DMS153 (cell line): Measurements from ENCODE around the gene TNNI2.
"Not testable (repeated sequence)": the region's sequence is repeated elsewhere in the genome, so short reads cannot be mapped to it uniquely, and the experiment has no call there.

Source experiments
- DNase-seq: peaks from one replicate; lab custom pipeline; 2025; lab: John Stamatoyannopoulos, UW

Gene TNNI2

DNA sequence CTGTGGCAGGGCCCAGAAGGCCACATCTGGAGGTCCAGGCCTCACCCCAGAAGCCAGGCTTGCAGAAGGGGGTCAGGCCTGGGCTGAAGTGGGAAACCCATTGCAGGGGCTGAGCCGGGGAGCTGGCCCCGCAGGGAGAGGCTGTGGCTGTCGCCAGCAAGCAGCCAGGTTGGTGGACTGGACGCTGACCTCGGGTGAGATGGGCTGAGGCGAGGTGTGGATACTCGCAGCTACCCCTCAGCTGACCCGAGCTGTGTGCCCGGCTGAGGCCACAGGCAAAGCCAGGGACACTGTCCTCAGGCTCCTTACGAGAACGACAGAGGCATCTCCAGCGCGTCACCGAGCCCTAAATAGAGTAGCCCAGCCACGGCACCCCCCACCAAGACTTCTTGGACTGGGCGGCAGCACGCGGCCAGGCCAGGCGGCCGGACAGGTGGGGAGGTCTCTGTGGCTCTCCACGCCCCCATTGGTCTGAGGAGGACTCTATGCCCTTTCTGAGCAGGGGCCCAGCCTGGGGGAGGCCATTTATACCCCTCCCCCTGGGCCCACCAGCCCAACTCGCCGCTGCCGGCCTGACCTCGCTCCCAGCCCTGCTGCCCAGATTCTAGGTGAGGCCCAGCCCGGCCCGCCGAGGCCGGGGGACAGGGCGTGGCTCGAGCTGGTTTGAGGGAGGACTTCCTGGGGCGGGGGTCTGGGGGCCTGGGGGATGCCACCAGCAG lies at the start of gene TNNI2:
TSS of gene TNNI2 (plus strand) at position 556 of the 719 bp plus-strand sequence. CDS start 716 bp downstream, outside the sequence.
- DNase-seq = no peak

DNA sequence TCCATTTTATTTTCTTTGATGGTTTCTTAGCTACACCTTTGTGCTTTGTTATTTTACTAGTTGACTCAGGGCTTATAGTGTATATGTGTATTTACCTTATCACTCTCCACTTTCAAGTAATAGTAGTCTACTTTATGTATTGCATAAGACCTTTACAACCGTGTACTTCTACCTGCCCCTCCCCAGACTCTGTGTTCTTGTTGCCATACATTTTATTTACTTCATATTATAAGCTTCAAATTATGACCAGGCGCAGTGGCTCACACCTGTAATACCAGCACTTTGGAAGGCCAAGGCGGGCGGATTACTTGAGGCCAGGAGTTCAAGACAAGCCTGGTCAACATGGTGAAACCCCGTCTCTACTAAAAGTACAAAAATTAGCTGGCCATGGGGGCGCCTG lies 46.9 kb upstream of the TNNI2 start:
- DNase-seq = no peak

DNA sequence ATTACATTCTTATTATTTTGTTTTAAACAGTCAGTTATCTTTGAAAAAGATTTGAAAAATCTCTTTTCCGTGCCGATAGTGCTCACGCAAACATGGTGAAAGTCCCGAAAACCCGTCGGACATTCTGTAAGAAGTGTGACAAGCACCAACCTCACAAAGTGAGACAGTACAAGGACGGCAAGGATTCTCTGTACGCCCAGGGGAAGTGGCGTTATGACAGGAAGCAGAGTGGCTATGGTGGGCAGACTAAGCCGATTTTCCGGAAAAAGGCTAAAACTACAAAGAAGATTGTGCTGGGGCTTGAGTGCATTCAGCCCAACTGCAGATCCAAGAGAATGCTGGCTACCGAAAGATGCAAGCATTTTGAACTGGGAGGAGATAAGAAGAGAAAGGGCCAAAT lies 46.3 kb upstream of the TNNI2 start:
- no peak for DNase-seq

DNA sequence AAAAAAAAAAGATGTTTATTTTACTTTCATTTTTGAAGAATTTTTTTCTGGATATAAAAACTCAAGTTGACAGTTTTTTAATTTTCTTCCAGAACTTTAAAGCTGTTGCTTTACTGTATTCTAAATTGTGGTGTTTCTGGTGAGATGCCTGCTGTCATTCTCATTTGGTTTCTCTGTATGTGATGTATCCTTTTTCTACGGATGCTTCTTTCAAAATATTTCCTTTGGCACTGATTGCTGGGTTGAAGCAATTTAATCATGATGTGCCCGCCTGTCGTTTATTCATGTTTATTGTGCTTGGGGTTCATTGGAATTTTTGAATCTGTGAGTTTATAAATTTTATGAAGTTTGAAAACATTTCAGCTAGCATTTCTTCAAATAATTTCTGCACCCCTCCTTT lies 45.7 kb upstream of the TNNI2 start:
- DNase-seq = no peak

DNA sequence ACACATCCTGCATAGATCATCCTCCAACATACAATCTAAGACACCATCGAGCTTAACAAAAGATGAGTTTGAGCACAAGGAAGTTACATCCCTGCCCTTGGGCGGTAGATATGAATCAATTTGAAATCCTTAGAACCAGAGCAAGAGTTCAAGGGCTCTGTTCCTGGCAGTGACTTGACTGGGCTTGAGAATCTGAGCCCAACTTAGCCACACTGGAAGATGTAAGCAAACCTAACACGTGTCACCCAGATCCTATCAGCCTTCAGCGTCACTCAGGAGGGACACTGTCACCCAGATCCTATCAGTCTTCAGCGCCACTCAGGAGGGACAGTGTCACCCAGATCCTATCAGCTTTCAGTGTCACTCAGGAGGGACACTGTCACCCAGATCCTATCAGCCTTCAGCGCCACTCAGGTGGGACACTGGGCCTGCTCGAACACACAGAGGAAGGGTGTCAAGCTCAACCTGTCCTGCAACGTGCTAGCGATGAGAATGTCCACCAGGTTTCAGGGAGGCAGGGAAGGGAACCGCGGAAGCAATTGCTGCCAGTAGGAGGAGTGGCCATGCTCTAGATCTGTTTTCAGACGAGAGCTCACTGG lies 42.3 kb upstream of the TNNI2 start:
- no peak for DNase-seq

DNA sequence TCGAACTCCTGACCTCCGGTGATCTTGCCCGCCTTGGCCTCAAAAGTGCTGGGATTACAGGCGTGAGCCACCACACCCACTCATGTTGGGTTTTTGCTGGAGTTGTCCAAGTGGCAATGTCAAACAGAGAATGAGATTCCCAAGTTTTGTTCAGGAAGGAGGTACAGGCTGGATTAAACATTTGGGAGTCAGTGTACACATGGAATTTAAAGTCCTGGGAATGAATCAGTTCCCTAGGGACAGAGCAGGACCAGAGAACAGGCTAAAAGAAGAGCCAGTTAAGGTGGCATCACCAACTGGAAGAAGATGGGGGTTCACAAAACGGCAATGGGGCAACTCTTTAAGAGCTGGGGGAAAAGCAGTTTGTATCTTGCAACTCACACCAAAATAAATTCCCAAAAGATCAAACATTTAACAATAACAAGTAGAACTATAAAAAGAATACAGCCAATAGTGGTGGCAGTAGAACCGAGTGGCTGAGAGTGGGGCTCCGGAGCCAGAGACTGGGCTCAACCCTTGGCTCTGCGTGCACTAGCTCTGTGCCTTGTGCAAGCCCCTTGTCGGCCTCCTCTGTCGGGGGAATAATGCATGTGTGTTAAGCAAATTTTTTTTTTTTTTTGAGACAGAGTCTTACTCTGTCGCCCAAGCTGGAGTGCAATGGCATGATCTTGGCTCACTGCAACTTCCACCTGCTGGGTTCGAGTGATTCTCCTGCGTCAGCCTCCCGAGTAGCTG lies 41.2 kb upstream of the TNNI2 start:
- DNase-seq = no peak

DNA sequence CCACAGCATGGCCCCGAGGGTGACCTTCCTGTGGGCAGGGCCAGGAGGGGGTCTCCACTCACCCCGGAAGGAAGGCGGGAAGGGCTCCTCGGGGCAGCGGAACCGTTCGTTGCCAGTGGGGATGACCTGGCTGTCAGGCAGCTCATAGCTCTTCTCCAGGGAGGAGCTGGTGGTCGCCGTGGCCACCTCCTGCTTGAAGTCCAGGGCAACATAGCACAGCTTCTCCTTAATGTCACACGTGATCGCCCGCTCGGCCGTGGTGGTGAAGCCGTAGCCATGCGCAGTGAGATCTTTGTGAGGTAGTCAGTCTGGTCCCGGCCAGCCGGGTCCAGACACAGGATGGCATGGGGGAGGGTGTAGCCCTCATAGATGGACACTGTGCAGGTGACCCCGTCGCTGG lies 35.5 kb upstream of the TNNI2 start:
- no peak for DNase-seq

DNA sequence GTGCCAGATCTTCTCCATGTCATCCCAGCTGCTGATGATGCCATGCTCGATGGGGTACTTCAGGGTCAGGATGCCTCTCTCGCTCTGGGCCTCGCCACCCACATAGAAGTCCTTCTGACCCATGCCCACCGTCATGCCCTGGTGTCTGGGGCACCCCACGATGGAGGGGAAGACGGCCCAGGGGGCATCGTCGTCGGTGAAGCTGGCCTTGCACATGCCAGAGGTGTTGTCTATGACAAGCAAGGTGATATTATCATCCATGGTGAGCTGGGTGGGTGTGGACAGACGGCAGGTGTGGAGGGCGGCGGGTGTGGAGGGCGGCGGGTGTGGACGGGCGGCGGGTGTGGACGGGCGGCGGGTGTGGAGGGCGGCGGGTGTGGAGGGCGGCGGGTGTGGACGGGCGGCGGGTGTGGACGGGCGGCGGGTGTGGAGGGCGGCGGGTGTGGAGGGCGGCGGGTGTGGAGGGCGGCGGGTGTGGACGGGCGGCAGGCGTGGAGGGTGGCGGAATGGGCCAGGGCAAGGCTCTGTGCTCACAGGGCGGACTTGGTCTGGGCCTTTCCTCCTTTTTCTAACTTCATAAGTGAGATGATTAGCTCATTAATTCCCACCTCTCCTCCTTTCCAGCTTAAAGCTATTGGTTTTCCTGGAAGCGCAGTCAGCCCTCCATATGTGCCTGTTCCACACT lies 34.8 kb upstream of the TNNI2 start:
- DNase-seq = not testable (repeated sequence)

DNA sequence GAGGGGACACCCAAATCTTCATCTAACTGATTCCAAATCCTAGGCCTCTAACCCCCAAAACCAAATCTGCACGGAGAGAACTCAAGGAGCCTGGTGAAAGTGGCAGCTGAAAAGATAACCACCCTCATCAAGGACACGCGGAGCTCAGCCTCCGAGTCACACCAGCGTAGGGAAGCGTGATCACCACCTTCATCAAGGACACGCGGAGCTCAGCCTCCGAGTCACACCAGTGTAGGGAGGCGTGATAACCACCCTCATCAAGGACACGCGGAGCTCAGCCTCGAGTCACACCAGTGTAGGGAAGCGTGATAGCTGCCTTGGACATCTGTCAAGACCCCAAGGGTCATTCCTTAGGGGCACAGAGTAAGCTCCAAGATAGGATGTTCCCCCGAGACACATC lies 33.3 kb upstream of the TNNI2 start:
- no peak for DNase-seq

DNA sequence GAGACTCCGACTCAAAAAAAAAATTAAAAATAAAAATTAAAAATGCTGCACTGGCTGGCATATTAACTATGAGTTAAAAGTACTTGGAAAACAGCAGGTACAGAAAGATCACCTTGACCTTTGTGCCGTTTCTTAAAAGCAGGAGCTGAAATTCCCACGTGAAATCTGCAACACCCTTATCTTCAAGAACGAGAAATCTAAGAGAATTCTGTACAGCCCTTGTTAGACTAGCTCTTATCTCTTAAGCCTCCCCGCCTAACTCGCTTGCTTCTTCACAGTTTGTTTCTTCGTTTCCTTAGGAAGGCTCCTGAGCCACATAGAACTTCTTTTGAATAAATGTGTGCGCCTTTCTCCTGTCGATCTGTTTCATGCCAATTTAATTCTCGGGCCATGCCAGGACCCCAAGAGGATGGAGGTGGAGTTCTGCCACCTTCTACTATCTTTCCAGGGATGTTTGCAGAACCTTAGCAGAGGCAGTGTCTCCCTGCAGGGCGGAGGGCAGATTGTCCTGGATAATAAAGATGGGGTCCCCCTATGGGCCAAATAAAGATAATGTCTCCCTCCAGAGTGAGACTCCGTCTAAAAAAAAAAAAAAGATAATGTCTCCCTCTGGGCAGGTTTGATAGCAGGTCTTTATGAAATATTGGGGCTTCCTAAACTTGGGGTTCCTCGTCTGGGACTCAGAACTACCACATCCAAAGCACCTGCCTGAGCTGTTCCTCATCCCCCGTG lies 31.4 kb upstream of the TNNI2 start:
- no peak for DNase-seq

DNA sequence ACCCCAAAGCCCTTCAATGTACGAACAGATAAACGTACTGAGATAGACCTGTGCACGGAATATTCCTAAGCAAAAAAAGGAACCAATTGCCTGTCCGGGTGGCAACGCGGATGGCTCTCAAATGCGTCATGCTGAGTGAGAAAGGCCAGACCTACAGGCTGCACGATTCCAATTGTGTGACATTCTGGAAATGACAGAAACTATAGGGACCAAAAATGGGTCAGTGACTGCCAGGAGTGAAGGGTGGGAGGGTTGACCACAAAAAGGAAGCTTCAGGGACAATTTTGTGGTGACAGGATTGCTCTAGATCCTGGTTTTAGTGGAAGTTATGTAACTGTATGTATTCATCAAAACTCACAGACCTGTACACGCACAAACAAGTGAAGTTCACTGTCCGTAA lies 28.0 kb upstream of the TNNI2 start:
- no peak for DNase-seq

DNA sequence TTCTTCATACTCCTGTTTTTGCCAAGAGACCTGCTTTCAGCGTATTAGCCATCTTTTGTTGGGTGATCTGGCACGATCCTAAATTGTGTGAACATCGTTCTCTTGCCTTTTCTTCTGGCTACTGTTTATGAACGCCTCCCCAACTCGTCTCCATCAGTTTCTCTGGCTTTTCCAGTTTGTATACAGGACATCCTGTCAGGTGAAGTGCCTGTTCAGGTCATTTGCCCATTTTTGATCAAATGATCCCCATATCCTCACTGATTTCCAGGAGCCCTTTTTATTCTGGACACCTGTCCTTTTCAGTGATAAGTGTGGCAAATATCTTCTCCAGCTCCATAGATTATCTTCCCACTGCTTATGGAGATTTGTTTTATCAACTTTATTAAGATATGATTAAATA lies 26.5 kb upstream of the TNNI2 start:
- DNase-seq = no peak

DNA sequence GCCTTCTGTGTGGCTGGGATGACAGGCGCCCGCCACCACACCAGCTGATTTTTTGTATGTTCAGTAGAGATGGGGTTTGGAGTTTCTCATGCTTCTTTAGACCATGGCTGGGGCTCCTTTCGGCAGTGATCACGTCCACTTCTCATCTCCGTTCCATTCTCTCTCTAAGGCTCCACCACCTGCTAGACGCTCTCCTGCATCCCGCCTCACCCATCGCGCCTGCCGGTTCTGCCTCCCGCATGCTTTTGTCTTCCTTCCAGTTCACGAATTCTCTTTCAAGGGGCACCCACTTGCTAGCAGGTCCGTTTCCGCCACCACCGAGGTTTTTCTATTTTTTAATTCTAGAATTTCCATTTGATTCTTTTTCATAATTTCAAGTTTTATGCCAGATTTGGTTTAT lies 26.0 kb upstream of the TNNI2 start:
- no peak for DNase-seq

DNA sequence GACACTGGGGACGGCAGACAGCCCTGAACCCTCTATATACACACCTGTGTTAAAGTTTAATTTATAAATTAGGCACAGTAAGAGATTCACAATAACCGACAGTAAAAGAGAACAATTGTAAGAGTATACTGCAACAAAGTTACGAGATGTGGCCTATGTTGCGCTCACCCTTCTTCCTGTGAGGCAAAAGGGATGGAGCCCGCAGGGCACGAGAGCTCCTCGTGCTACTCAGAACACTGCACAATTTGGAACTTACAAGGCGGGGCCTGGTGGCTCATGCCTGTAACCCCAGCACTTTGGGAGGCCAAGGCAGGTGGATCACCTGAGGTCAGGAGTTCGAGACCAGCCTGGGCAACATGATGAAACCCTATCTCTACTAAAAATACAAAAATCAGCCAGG lies 25.4 kb upstream of the TNNI2 start:
- not testable (repeated sequence) for DNase-seq

DNA sequence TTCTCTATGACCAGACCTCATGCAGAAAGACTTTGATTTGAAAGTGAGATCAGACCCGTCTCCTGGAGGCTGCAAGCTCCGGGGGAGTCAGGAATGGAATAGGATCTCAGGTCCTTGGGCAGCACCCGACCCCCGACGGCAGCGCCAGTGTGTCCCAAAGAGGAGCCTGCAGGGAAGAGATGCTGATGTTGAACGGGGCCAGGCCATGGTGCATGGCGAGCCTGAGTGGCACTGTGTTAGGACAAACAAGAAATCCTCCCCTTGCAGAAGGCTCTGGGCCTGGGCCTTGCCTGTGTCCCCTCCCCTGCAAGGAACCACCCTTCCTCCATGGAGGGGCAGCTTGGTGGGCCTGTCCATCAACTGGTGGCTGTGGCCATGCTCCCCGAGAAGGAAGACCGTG lies 24.1 kb upstream of the TNNI2 start:
- DNase-seq = no peak

DNA sequence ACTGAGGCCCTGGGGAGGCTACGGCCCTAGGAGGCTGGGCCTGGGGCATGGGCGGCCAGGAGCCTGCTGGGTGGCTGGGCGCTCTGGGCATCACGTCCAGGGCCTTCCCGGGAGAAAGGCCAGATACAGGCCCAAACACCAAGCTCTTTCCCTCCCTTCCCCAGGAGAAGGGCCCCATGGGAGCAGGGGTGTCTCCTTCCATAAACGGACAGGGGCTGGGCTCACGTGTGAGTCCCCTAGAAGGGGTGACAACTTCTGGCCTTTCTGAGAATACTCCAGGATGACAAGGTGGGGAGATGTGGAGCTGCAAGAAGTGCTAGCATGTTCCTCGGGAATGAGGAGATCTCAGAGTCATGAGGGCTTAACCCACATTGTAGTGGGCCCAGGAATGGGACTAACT lies 23.5 kb upstream of the TNNI2 start:
- DNase-seq = no peak

DNA sequence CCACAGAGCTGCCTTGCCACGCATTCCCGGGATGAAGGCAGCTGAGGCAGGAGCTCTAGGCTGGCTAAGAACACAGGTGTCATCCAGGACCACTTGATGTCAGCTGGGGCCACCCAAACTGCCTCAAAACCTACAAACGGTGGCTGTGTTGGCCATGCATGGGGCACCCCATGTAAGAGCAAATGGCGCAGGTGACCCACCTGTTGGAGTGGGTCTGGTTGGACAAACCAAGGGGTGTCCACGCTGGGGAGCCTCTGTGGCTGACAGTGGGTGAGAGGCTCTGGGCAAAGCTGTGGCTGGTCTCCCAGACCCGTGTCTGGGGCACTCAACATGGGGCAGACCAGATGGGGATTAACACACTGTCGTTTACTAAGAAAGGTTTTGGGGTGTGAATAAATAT lies 23.0 kb upstream of the TNNI2 start:
- no peak for DNase-seq

DNA sequence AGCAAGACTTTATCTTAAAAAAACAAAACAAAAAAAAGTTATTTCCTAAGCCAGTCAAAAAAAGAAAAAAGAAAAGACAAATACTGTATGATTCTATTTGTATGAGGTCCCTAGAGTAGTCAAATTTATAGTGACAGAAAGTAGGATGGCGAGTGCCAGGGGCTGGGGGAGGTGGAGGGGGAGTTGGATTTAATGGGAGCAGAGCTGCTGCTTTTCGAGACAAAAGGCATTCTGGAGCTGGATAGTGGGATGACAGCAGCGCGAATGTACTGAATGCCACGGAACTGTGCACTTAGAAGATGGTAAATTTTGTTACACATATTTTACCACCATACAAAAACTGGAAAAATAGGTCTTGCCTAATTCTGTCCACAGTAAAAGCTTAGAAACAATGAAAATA lies 21.8 kb upstream of the TNNI2 start:
- no peak for DNase-seq

DNA sequence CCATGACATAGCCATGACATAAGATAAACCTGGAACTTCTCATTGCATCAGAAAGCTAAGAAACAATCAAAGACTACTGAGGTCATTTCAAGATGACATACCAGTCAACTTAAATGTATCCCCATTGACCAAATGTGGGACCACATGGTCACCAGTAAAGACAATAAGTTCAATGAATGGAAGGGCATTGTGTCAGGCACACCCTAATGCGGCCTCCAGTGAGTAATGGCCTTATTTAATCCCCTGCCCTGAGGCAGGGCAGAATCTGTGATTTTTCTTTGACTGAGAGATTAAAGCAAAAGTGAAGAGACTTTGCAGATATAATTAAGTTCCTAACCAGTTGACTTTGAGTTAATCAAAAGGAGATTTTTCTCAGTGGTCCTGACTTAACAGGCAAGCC lies 21.3 kb upstream of the TNNI2 start:
- DNase-seq = no peak

DNA sequence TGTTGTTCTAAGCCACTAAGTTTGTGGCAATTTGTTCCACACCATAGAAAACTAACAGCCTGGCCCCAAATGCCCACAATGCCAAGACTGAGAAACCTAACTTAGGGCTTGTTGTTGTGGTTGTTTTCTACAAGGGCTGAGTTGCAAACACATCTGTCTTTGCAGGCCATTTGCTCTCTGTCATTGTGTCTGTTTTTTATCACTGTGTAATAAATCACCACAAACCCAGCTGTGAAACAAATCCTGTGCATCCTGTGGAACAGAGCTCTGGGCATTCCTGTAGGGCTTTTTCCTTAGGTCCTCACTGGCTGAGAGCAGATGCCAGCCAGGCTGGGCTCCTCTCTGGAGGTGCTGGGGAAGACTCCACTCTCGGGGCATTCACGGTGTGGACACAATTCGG lies 19.7 kb upstream of the TNNI2 start:
- no peak for DNase-seq

DNA sequence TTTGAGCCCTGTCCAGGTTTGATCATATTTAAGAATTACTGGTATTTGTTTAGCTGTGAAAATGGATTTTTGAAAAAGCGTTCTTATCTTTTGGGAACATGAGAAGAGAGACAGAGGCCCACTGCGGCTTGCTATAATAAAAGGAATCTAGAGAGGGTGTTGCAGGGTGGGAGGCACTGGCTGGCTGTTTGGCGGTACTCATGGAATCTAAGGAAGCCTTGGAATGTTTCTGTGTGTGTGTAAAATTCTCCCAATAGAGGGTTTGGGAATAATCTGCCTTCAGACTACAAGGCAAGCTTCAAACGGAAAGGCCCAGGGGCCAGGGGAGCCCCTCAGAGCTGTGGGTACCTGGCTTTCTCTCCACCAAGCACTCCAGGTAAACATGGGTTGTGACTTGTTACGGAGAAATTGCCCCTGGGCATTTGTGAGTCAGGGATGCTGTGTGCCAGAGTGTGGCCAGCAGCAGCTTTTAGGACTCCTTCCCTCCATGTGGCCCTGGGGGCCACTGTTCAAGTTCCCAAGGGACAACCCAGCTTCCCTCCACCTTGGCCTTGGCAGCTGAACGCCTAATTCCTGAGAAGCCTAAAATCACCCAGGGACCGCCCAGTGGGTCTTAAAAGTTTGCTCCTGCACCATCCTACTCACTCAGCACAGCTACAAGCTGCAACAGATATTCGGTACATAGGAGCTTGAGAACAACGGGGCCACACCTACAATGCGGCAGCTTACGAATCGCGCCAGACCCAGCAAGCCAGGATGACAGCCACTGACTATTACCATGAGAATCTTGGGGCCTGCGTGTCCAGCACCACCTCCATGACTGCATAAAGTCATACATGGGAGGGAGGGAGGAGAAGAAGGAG lies 18.1 kb upstream of the TNNI2 start:
- no peak for DNase-seq
